HG02981 (cell line): ENCODE measurements around the gene BUB1B.

ENCODE experiments used
- ATAC-seq: cut with Tn5 transposase; IDR thresholded peaks from one replicate; pipeline ENCODE4 v1.9.1; 2021; ENCODE audit warnings: mild to moderate bottlenecking, moderate library complexity; ENCODE audit not compliant: unreplicated experiment

The BUB1B gene

GRCh38 chr15:40239404-40239692 lies 78.5 kb downstream of the BUB1B start:
- no peak for ATAC-seq

- ATAC-seq = no peak
Measured at GRCh38 chr15:40239693-40240618, 79.1 kb downstream of the BUB1B start.

GRCh38 chr15:40240619-40241221 lies 79.9 kb downstream of the BUB1B start:
- ATAC-seq = no peak

GRCh38 chr15:40241269-40242212 lies 80.7 kb downstream of the BUB1B start:
- ATAC-seq = no peak

GRCh38 chr15:40242213-40242599 lies 81.3 kb downstream of the BUB1B start:
- ATAC-seq = no peak

- no peak for ATAC-seq
Measured at GRCh38 chr15:40242601-40243000, 81.7 kb downstream of the BUB1B start.

GRCh38 chr15:40243126-40243810 lies 82.4 kb downstream of the BUB1B start:
- no peak for ATAC-seq

GRCh38 chr15:40244961-40245523 lies 84.2 kb downstream of the BUB1B start:
- ATAC-seq = no peak

- no peak for ATAC-seq
Measured at GRCh38 chr15:40245666-40246450, 85.0 kb downstream of the BUB1B start.

- no peak for ATAC-seq
Measured at GRCh38 chr15:40246496-40247280, 85.8 kb downstream of the BUB1B start.

GRCh38 chr15:40247406-40247971 lies 86.6 kb downstream of the BUB1B start:
- ATAC-seq = no peak

GRCh38 chr15:40248006-40248783 lies 87.3 kb downstream of the BUB1B start:
- no peak for ATAC-seq

GRCh38 chr15:40249477-40250303 lies 88.8 kb downstream of the BUB1B start:
- ATAC-seq = no peak

- no peak for ATAC-seq
Measured at GRCh38 chr15:40250304-40250656, 89.4 kb downstream of the BUB1B start.

- ATAC-seq = no peak
Measured at GRCh38 chr15:40250771-40251483, 90.1 kb downstream of the BUB1B start.

- no peak for ATAC-seq
Measured at GRCh38 chr15:40251486-40252140, 90.7 kb downstream of the BUB1B start.
